Stimulated activated CD8-positive, alpha-beta memory T cell treated with anti-CD3 and anti-CD28 coated beads, Interleukin-7, amount 100 ng/mL, for 48 hours (primary cell): ENCODE measurements around the gene GADL1.

Experiments used
- DNase-seq, 2 donors: peaks; one replicate each; pipeline ENCODE4 v3.0.0-alpha.2; 2020; ENCODE audit warnings: low read depth in 1 of 2; ENCODE audit errors: extremely low read depth in 1 of 2

The GADL1 gene

DNA sequence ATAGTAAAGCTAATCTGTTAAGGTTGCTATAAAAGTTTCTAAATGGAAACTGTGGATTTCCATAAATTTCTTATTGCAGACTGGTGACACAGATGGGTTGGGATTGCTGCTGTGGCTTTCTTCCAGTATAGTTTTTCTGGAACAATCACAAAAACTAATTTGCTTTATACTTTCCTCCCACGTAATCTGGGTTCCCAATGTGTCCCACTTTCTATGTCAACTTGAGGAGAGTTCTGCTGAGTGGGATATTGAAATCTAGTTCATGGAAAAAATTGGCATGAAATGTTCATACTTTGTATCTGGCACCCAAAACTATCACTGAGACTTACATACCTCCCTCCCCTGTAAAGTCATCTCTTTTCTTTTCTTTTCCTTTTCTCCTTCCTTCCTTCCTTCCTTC is 161.3 kb downstream of the GADL1 start:
- no peak for DNase-seq

DNA sequence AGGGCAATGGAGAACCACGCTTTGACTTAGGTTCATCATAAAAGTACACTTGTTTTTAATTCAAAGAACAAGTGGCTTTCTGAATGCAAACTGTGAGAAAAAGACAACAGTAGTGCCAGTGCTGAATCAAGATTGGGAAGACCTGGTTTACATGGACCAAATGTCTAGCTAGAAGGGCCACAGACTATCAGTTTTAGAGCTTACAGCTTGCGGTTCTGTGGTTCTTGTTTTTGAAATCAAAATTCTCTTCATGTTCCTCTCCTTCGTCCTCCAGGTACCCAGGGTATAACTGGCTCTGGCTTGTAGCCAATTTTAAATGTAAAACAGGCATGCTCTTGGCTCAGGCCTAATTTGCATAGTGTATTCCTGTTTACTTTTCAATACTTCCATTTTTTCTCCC is 163.5 kb downstream of the GADL1 start:
- DNase-seq, result no peak

DNA sequence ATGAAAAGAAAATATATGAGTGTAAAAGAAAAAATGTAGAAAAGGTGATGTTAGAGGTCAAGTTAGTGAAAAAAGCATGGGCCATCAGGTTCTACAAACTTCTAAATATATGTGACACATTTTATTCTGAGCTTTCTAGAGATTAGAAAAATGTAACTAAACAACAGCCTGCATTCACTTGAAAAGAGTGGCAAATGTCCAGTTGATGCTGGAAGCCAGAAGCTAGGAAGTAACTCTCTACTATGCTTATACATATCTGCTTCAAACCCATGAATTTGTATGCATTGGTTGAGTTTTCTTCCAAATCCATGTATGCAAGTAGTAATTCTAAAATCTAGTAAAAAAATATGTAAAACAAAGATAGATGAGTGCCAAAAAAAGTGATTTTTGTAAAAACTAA is 164.5 kb downstream of the GADL1 start:
- DNase-seq, result no peak

DNA sequence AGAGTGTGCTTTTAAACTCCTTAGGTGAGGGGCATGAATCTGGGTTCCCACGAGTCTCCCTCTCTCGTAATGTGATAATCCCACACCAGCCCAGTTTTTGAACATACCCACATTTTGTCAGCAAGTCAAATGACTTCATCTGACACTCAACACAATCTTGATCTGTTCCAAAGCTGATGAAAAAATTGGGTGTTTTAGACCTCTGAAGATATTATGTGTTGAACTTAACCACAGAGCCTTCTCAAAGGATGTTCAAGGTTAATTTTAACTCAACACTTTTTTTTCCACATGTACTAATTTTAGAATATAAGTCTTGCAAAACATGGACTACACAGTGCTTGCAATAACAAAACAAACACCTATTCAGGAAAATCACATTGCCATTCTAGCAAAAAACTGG is 164.9 kb downstream of the GADL1 start:
- DNase-seq, result no peak

DNA sequence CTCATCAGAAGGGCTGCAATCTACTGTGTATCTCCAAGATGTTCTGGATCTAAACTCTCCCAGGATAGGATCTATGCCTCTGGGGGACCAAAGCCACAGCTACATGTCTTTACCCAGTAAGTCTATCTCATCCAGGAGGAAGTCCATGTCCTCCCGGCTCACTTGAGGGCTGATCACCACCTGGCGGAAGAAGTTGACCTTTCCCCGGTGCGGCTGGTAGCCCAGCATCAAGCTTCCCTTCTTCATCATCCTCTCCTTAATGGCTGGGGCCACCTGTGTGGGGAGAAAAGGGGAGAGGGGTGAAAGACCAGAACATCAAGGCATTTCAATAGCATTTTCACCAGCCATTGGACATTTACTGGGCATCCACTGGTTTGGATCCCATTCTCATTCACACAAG is 166.3 kb downstream of the GADL1 start:
- no peak for DNase-seq

DNA sequence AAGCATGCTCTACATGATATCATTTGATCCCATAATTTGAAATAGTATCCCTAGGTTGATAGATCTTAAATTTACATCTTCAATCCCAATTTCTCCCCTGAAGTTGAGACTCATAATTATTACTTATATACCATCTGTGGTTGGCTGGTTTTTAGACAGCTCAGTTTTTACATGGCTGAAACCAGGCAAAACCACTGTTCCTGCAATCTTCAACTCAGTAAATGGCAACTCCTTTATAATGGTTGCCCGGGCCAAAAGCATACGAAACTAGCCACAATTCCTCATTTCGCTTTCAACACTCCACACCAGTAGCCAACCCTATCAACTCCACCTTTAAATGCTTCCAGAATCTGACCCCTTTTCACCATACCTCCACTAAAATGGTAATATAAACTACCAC is 169.6 kb downstream of the GADL1 start:
- DNase-seq, result no peak

DNA sequence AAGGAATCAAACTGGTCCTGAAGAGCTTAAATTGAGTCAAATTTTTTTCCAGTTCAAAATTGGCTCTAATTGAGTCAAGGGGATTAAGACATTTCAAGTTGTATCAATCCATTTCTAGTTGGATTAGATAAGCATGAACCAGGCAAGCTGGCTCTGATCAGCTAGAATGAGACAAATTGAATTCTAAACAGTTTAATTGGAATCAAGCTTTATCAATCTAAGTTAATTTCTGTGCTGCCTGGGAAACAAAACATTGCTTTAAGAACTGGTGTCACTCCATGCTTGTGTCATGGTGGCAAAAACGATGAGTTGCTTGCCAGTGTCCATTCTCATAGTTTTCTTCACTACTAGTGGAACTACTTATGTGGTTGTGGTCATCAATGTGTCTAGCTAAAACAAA is 171.2 kb downstream of the GADL1 start:
- no peak for DNase-seq

DNA sequence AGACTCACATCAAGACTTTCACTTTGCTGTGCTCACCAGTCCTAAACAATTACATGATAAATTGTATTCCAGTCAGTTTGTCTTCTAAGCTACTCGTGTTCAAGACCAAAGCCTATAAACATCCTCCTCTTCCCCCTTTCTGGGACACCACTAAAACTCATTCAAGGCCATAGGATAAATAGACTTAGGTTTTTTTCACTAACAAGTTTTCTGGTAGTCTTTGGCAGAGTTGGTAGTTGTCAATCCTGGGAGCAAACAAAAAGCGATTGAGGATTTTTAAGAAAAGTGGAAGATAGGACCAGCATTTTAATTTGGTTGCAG is 173.2 kb downstream of the GADL1 start:
- no peak for DNase-seq

DNA sequence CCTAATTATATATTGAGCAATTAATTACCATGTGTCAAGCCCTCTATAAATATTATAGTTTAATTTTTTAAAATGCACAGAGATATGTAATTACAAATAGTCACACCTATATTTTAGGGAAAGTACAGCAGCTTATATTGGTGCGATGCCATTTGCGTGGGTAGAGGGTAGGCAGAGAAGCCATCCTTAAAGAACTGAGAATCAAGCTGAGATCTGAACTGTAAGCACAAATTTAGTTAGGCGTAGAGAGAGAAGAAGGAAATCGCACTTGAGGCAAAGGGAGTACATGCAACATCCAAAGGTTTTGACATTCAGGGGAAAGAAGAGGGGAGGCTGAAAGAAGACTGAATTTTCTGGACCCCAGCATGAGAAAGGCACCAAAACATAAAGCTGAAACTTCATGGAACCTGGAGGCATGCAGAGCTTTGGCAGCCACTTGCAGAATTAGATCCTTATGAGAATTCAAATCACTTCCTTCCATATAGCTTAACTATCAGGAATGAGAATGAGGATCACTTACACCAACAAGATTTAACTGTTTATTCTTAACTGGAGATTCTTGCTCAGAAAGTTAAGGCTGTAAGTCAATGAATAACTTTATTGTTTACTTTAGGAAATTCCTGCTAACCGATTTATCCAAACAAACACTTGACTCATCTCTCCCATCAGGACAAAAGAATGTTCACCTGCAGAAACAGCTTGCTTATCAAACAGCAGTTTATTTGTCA is 173.7 kb downstream of the GADL1 start:
- DNase-seq, result no peak

DNA sequence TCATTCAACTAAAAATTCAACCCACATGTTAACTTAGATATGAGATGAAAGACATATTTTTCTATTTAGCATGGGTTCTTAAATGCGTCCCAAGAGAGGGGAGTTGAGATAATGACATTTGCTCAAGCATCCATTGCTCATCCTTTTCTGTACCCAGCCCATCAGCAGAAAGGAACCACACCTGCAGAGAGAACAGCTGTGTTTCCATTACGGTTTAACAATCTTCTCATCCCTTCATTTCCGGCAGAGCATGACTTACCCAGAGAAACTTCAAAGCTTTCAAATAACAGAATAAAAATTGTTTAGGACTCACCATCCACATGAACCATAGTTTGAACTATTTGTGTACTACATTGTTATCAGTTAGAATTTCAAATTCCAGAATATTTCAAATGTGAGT is 174.9 kb downstream of the GADL1 start:
- no peak for DNase-seq

DNA sequence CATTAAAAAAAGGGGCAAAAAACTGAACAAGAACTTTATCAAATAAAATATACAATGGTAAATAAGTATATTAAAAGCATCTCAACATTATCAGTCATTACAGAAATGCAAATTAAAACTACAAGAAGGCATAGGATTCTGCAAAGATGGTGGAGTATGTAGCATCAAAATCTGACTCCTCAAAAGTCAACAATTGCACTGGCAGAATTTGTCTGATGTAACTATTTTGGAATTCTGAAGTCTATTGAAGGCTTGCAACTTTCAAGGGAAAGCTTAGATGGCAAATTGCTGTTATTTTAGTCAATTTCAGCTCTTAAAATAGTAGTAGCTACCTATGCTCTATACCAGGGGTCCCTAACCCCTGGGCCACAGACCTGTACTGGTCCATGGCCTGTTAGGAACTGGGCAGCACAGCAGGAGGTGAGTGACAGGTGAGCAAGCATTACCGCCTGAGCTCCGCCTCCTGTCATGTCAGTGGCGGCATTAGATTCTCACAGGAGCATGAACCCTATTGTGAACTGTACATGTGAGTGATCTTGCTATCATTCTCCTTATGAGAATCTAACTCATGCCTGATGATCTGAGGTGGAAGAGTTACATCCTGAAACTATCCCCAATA is 180.5 kb downstream of the GADL1 start:
- no peak for DNase-seq

DNA sequence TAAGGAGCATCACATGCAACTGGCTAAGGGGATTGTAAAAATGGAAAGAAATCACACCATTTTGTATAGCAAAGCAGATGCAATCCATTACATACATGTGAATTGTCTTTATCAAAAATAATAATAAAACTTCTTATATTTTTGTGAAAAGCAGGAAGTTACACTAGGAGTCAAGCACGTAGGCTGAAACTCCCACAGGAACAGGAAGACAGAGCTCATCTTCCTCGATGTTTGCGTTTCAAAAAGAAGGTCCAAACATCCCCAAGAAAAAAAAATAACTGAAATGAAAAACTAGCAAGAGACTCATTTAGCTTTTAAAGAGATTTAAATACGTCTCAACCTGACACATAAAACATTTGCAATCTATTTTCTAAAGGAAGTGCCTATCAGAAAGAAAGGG is 181.5 kb downstream of the GADL1 start:
- DNase-seq, result no peak

DNA sequence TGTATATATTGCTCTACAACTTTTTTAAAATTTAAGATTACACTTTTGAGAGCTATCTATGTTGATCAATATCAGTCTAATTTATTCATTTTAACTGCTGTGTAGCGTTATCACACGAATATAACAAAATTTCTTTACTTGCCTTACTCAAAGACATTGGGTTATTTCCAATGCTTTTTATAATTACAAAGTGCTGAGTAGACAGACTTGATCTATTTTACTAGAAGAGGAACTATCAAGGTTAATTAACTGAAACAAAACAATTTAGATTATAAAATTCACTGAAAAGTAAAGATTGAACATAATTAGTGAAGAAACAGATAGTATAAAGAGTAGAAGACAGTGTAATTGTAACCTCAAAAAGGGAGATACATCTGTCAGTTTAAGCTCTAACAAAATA is 182.6 kb downstream of the GADL1 start:
- no peak for DNase-seq

DNA sequence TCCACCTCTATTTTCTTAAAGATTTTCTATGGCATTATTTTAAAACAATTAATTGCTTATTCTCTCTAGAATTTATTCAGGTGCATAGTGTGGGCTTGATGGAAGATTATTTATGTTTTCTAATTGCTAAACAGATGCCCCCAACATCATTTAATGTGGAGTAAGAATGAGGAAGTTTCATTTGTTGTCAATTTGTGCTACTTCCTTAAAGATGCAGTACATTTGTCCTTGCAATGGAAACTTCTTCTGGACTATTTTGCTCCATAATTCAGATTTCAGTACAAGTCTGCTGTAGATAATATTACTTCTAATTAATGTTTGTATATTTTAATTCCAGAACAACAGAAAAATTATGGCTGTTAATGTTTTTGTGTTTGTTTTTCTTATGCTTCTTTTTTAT is 183.3 kb downstream of the GADL1 start:
- DNase-seq, result no peak

DNA sequence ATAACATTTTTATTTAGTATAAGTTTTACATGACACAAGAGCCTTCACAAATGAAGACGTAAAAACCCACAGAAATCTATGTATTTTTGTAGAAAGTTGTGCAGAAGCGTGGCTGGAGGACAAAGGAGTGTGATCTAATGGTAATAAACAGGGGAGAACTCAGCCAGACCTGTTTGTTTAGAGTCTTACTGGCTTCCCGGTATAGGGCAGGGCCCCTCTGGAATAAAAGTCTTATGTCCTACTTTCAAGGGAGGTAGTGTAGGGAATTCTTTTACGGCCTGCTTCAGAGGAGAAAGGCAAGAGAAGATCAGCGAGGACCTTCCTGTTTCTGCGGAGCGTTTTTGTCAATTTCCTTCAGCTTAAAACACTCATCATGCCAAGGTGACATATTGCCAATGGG is 184.4 kb downstream of the GADL1 start:
- no peak for DNase-seq

DNA sequence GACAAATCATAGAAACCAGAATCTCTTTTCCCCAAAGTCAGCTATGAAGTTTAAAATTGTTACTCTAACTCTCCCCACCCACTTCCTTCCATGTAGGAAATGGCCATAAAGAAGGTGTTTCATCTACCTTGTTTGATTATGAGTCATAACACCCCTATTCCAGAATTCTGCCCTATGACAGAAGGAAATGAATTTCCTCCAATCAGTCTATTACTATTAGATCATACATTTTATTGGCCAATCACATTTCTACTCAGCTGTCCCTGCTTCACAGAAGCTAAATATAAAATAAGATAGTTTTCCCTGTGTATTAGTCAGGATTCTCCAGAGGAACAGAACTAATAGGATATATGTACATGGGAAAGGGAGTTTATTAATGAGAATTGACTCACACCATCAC is 186.0 kb downstream of the GADL1 start:
- DNase-seq, result no peak

DNA sequence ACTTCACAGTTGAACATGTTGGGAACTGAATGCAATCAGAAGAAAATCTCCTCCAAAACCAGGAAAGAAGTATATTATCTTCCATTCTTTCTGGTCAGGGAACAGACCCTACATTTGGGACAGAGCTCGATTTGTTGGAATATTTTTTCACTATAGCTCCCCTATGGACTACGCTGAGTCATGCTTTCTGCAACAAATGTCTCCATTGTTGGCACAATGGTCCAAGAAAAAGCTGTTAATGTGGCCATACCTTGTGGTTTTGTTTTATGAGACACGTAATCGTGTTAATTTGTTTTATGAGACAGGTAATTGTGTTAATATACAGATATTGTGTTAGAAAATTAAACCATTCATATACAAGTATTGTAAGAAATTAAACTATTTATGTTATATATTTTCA is 186.6 kb downstream of the GADL1 start:
- no peak for DNase-seq

DNA sequence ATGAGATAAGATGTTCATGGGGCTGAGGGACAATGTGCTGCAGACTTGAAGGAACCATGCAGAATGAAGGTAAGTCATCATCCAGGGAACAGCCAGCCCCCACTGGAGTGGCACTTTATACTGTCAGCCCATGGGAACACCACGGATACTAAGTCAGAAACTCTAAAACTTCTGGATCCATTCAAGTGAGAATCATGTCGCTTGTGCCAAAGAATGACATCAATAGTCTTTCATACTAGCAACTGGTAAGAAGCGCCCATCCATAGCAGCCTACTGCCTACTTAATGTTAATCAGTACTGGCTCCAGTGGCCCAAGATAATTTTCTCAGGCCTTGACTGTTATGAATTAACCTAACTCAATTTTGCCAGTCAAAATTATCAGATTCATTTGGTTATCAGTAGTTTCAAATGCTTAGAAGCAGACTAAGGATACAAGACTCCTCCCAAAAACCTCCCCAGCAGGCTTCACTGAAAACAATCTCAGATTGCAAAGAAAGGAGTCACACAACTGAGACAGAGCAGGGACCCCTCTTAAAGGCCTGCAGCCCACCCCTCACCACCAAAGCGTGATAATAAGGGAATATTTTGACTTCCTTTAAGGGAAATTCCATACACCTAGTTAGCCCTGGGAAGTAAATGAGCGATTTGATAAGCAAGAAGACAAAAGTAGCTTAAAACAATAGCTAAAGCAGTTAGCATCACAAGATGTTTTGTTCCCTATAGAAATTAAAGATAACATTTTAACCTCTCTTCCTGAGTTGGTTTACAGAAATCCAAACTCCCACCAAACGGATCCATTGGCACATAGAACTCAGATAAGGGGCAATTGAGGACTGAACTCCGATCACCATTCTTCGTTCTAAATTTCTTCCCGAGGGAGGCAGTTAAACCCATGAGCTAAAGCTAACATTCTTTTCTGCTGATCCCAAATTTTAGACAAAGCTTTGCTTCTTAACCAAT is 189.2 kb downstream of the GADL1 start:
- no peak for DNase-seq

DNA sequence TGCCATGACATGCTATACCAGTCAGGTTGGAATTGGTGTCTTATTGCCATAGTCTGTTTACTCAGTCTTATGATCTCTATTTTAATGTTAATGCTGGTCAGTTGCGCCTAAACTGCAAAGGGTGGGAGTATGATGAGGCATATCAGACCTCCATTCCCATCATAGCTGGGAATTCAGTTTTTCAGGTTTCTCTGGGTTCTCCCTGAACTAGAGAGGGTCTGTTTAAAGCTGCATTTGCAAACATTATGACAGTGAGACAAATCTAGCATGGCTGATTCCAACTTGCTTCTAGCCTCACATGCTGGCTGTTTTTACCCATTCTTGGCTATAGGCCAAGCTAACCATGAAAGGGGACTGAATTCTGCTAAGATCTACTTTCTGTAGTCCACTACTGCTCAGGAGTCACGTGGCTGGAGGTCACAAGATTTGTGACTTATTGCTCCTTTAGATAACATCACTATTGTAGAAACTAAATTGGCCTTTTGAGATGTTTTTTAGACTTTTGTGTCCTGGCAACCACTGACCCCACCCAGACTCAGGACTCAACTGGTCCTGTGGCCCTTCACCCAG is 191.5 kb downstream of the GADL1 start:
- no peak for DNase-seq

DNA sequence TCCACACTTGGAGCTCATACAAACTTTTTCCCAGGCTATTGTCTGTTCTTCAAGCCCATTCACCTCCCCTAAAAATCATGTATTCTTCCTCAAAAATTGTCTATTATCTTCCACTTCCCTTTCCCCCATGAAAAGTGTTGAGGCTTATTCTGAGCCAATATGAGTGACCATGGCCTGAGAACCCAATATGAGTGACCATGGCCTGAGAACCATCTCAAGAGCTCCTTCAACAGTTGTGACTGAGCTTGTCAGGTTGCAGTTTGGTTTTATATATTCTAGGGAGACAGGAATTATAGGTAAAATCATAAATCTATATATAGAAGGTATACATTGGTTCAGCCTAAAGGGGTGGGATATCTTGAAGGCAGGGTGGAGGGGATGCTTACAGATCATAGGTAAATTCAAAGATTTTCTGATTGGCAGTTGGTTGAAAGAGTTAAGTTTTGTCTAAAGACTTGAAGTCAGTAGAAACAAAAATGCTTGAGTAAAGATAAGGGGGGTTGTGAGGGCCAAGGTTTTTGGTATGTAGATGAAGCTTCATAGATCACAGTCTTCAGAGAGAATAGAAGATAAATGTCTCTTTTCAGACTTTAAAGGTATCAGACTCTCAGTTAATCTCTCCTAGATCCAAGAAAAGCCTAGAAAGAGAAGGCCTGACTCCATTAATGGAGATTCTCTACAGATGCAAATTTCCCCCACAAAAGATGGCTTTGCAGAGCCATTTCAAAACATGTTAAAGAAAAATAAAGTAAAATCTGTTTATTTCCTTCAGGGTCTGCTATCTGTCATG is 192.2 kb downstream of the GADL1 start:
- no peak for DNase-seq
